ENCODE measurements around the gene XK. TPM values are rescaled to one million over a fixed set of nuclear protein-coding genes. Genes with fewer than 3 reads are reported as not detected.
"Not testable (repeated sequence)": the region's sequence is repeated elsewhere in the genome, so short reads cannot be mapped to it uniquely, and the experiment has no call there.

Gene XK
- total RNA-seq, 1 donor from 2014 or later: under 0.01 TPM

DNA sequence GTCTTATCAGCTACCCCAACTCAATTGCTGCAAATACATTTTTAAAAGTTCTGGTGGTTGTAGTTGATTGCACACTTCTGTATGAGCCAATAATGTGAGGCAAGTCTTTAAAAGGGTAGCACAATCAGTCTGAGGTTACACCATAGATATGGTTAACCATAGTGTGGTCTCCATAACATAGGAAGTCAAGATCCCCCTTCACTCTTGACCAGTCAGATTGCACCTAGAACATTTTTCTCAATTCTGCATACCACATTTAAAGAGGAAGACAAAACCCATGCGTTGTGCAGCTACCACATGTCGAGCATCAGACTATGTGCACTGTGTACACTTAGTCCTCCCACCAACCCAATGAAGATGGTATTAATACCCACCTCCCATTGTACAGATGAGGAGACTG, 67.8 kb downstream of the XK start:
- DNase-seq (ENCODE audit: low read depth in 2 of 2): no peak

DNA sequence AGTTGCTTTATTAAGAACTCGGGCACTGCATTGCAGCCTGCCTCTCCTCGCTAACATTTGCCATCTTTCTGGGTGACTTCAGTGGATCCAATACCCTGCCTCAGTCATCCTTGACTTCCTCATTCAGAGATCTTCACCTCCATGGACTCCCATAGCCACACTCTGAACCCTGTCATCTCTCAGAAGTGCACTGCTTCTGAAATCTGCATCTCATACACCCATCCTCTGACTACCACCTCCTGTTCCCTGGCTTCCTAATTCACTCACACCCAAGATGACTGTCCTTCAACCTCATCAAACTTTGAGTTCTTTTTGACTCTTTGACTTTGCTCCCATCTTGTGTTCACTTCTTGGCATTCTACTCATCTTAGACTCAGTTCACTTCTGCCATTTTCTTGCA, 68.9 kb downstream of the XK start:
- no peak for DNase-seq (ENCODE audit: low read depth in 2 of 2)

DNA sequence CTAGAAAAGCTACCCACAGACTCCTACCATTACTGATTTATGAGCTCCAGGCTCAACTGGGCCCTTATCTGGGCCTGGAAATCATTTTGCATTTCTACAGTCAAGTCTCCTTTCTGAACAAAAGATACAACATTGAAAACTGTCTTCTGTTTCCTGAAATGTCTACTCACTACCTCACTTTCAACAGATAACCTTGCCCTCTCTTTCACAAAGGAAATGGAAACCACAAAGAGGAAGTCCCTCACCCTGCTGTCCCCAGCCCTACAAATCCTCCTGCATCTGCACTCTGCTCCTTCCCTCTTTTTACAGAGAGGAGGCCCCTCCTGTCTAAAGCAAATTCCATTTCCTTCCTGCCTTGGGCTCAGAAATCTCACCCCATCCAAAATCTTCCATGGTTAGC, 69.4 kb downstream of the XK start:
- no peak for DNase-seq (ENCODE audit: low read depth in 2 of 2)

DNA sequence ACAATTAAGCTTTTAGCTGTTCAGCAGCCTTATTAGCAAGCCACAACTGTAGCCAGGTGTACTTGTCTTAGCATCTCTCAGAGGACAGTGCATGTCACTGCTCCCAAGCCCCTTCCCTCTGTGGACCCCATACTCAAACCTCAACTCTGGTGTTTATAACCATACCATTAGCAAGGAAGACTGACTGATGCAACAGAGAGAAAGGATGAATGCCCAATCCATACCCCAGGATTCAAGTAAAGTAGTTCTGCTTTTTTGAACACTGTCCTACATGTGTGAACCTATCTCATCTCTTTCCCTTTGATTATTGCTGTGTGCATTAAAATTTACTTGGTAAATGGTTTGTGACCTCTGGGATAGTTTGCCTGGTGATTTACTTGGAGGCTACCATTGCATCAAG, 71.5 kb downstream of the XK start:
- DNase-seq (ENCODE audit: low read depth in 2 of 2): no peak

DNA sequence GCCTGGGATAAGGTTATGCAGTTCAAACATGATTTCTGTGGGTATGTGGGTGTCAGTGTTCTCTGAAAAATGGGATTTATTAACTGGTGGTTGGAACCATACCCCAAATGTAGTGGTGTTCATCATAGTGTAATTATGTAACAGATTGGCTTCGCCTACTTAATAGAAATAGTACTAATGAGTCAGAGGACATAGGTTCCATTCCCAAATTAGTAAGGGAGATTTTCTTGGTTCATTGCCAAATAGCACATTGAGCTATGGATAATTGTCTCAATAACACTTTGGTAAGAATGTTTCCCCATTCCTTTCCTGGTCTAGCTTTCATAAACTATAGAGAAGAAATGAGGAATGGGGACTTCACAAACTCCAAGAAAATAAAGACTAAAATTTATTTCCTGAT, 73.8 kb downstream of the XK start:
- no peak for DNase-seq (ENCODE audit: low read depth in 2 of 2)

DNA sequence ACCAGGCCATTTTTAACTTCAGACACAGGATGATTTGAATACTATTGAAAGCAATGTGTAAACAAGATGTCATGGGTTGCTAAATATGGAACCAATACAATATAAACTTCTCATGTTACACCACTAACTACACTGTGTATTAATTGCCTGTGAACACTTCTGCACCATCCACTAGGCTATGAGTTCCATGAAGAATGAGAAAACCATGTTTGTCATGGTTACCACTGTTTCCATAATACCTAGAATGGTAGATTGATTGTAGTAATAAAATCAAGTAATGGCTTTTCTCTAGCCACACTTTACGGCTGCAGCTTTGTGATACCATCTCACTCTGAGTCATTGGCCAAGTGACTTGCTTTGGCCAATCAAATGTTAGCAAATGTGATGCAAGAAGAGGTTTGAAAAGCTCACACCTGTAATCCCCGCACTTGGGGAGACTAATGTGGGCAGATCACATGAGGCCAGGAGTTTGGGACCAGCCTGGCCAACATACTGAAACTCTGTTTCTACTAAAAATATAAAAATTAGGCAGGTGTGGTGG, 74.4 kb downstream of the XK start:
- DNase-seq (ENCODE audit: low read depth in 2 of 2): no peak

DNA sequence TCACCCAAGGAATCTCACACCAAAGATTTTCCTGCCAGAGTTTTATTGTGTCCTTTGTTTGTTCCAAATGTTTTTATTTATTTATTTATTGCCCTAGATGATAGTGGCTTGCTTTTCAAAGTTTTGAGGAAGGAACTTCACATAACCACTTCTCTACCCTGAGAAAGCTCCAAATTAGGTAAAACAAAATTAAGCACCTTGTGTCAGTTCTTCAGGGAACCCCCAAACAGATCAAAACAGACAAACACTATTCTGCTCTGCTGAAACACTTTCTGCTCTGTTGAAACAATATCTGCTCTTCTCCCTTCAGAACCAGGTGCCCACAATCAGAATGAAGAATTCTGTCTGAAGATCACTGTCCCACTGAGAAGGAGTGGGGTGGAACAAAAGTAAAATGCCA, 77.8 kb downstream of the XK start:
- no peak for DNase-seq (ENCODE audit: low read depth in 2 of 2)

DNA sequence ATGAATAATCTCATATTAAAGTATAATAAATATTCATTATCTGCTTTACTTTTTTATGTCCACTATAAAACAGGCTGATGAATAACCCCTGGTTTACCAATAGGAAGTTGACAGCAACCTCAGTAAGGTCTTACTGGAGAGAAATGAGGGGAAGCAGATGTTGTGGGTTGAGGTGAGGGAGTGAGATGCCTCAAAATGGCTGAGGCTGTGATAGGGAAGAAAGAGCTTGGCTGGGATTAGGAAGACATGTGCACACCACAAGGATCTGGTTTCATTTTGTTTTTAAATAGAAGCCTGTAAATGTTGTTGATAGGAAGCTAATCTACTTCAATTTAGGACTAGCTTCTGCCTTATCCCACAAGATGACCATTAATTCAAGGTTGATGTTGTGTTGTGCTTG, 79.9 kb downstream of the XK start:
- no peak for DNase-seq (ENCODE audit: low read depth in 2 of 2)

DNA sequence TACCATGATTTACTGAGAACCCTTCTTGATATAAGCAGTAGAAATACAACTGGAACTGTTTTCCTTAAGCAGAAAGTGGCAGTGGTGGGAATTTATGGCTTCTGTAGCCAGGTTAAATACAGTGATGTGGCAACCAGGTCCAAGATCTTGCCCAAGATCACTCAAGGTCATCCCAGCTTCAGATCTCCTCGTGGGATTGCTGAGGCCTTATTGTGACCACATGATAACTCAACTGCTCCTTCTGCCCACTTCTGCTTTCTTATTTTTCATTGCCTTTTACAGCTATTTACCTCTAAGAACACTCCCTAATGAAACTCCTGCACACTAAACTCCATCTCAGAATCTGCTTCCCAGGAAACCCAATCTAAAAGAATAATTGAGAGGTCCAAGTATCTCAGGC, 81.8 kb downstream of the XK start:
- no peak for DNase-seq (ENCODE audit: low read depth in 2 of 2)

DNA sequence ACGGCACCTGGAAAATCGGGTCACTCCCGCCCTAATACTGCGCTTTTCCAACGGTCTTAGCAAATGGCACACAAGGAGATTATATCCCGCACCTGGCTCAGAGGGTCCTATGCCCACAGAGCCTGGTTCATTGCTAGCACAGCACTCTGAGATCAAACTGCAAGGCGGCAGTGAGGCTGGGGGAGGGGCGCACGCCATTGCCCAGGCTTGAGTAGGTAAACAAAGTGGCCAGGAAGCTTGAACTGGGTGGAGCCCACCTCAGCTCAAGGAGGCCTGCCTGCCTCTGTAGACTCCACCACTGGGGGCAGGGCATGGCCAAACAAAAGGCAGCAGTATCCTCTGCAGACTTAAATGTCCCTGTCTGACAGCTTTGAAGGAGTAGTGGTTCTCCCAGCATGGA, 83.3 kb downstream of the XK start:
- DNase-seq (ENCODE audit: low read depth in 2 of 2): not testable (repeated sequence)

DNA sequence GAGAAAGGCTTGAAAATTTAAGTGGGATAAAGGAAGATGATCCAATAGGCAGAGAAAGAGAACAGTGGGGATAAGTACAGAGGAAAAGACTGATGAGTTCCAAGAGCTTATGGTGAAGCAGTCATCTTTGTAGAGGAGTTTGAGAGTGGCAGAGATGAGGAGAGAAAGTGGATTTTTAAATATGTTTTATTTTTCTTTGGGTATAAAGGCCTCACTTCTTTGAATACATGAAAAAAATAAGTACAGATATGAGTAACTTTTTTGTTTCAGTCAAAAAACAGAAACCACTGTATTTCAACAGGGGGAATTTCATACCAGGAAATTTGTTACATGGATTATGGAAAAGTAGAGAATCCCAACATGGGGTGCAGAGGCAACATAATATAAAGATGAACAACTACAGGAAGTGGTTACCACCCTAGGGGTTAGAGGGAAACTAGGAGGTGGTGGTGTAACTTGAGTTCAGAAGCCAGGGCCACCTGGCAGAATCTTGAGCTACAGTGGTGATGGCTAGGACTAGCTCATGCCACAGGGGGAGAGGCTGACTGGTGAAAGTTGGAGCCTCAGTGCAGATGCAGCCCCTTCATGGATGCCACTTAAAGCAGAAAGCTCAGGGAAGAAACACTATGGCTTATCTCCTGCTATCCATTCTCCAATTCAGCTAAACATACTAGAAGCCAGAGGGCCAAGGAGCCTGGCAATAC, 90.8 kb downstream of the XK start:
- no peak for DNase-seq (ENCODE audit: low read depth in 2 of 2)

DNA sequence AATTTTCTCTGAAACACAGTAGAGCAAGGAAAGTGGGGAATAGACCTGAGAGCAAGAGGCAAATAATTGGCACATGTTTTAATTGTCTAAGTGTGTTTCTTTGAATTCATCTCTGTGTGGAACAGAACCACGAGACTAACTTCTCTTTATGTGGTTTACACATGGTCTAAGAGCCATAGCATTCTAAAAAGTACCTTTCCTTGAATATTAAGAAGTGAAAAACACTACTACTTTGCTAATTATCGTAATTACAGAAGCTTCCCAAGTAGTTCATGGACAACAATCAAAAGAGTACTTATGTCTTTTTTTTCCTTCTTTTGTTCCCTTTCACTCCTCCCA, 91.4 kb downstream of the XK start:
- no peak for DNase-seq (ENCODE audit: low read depth in 2 of 2)

DNA sequence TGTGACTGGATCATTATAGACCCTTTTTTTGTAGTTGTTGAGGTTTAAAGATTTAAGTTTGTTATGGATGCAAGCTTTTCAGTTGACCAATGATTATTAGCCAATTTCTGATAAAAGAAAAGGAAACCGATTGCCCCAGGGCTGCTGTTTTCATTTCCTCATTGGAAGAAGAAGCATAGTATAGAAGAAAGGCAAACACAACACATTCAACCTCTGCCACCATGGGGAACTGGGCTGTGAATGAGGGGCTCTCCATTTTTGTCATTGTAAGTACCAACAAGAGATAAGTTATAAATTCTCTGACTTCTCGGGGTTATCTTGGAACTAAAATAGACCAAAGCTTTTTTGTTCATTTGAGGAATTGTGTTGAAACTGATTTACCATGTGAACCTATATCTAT, 94.3 kb downstream of the XK start, which contains the start of gene CYBB:
Gene CYBB (plus strand): TSS at position 203 of the 400 bp plus-strand sequence. CDS start 19 bp downstream, at position 222.
- no peak for DNase-seq (ENCODE audit: low read depth in 2 of 2)

DNA sequence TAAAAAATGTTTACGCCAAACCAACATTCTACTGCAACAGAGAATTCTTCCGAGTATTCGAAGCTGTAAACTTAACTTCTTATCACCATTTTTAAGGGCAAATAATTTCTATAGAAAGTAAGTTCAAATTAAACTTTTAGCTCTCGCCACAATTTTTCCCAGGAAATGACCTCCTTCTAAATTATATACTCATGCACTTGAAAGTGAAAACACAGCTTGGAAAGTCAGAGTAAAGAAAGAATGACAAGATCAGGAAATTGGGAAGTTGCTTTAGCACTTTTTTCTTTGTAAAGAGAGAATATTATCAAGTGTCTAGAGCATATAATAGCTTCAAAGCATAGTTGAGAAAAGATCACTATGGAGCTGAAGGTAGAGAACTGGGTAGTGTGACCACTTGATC, 95.5 kb downstream of the XK start:
- no peak for DNase-seq (ENCODE audit: low read depth in 2 of 2)

Other genes starting within 250 kb of the XK start
- 0.13 and 0.25 TPM in 2 replicates for gene LANCL3, start 114.1 kb upstream of the XK start, total RNA-seq
- not detected in 2 replicates for gene CYBB, start 94.3 kb downstream of the XK start, total RNA-seq
- gene DYNLT3, start 161.8 kb downstream of the XK start, total RNA-seq: 24.4 and 25.2 TPM in 2 replicates

Measured in dermis microvascular lymphatic vessel endothelial cell (primary cell).